Stimulated activated naive CD4-positive, alpha-beta T cell treated with Interleukin-2 at 50 U/mL for 16 hours (primary cell): Measurements from ENCODE around the gene AMELY.
"Not testable (repeated sequence)": the region's sequence is repeated elsewhere in the genome, so short reads cannot be mapped to it uniquely, and the experiment has no call there.

Source experiments
- DNase-seq: peaks from one replicate; lab custom pipeline; 2025; lab: John Stamatoyannopoulos, UW

The AMELY gene, protein sequence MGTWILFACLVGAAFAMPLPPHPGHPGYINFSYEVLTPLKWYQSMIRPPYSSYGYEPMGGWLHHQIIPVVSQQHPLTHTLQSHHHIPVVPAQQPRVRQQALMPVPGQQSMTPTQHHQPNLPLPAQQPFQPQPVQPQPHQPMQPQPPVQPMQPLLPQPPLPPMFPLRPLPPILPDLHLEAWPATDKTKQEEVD

DNA sequence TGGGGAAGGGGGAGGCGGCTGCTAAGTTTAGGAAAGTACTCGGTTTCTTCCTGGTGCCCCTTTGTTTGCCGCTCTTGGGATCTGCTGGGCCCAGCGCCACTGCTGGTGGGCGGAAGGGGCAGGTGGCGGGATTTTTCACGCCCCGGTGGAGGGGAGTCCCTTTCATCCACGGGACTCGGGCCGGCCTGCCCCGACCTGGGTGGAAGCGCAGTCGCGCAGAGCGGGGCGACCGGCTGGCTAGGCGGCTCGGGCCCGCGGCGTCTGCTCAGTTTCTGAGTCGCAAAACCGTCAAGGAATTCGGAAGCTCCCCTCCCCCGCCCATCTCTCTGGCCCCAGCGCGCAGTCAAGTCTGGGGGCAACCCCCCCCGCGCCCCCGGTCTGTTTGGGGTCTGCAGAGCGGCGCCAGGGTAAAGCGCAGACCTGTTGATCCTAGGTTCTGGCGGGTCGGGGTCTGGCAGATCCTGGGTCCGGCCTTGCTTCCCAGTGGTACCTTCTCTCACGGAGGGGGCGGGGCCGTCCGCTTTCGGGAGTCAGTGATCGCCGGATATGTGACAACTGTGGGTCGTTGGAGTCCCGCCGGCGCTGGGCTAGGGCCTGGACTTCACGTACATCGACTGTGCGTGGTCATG, at the start of gene AMELY:
Gene AMELY (minus strand): TSS at position 500 of the 629 bp plus-strand sequence. CDS start 39,144 bp downstream, outside the sequence.
- no peak for DNase-seq

DNA sequence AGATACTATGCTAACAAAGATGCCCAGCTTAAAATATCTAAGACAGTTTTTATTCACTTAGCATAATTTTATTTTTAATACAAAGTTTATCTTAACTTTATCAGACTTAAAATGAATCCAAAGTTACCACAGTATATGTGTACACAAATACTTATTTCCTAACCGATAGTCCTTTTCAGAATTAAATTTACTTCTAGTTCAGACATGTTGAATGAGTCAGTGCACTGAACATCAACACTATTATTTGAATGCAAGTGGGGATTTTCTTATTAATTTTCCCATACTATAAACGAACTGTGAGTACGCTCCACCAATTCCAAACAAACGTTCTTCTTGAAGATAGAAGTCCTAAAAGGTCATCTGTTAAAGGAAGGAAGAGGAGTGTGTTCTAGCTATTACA, 38.4 kb upstream of the AMELY start:
- no peak for DNase-seq

DNA sequence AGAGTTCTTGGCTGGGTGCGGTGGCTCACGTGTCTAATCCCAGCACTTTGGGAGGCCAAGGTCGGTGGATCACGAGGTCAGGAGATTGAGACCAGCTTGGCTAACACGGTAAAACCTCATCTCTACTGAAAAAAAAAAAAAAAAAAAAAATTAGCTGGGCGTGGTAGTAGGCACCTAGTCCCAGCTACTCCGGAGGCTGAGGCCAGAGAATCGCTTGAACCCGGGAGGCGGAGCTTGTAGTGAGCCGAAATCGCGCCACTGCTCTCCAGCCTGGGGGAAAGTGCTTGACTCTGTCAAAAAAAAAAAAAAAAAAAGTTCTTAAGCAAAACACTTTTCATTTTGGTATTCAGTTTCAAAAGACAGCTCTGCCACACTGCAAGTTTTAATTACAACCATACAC, 36.8 kb upstream of the AMELY start:
- no peak for DNase-seq

DNA sequence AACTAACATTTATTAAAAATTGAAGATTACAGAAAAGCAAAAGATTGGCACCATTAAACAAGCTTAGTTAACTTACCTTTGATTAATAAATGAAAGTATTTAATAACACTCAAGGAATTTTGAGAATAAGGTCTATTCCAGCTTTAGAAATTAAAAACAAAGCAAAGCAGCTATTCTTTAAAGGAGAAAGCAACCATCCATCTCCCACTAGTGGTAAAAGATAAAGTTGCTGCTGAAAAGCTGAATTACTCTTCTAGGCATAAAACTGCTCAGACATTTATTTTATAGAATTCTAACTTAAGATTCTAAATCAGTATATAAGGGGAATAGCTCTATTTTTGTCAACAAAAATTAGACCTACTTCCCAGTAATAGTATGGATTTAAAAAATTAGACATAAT, 36.1 kb upstream of the AMELY start:
- no peak for DNase-seq

DNA sequence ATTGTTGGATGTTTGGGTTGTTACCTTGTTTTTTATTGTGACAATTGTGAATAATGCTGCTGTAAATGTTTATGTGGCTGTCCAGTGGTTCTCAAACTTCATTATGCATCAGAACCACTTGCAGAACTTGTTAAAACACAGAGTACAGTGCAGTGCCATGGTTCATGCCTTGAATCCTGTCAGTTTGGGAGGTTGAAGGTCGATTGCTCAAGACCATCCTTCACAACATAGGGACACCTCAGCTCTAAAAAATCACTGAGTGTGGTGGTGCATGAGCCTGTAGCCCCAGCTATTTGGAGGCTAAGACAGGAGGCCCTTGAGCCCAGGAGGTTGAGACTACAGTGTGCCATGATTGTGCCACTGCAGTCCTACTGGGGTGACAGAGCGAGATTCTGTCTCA, 23.9 kb upstream of the AMELY start:
- no peak for DNase-seq

DNA sequence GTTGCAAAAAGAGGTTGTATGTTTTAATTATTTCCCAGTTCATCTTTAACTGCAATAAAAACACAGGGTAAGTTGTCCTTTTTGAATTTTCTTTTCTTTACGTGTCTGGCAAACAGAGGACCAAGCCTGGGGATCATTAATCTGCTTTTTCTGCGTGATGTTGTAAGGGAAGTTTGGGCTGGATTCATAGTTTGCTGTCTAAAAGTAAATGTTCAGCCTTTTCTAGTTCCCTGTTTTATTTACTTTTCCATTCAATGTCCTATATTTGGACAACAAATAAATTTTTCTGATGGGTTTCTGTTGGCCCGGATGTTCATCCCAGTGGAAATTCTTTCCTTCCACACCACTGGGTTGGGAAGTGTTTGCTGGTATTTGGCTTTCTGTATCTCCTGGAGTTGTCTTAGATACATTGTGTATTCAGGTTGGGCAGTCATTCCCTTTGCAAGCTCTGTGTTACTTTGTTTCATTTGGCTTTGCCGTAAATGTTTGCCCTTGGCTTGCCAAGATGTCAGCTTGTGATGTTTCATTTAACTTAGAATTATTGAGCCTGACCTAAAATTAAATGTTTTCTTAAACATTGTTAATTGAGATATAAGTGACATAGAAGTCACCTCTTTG, 20.3 kb upstream of the AMELY start:
- no peak for DNase-seq

DNA sequence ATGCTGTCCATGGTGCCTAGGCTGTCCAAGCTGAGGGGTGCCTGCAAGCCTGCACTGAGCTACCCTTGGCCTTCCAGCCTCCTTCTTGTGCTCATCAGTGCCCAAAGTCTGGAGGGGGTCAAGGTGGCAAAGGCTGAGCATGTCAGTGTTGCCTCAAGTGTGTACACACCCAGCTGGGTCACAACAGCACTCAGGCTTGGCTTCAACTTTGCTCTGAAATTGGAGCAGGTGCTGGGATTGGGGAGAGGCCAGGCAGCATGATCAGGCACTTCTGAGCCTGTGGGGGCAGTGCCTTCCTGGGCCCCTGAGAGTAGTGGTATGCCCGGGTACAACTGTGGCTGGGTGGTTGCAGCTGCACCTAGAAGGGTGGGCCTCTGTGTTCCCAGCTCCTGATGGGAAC, 17.7 kb upstream of the AMELY start:
- no peak for DNase-seq

DNA sequence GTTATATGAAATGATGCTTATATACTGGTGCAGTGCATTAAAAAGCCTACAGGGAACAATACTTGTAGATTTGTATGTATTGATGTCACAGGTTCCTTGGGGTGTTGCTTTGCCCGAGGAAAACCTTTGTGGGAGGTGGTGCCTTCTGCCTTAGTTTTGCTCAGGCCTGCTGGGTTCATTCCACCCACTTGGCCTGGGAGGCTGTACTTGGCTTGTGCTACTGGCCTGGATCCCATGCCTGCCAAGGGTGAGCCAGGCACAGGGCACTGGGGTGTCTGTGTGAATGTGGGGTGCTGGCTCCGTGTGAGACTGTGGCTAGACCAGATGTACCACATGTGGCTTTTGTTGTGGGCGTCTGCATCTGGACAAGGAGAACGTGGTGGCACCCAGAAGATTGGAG, 16.7 kb upstream of the AMELY start:
- no peak for DNase-seq

DNA sequence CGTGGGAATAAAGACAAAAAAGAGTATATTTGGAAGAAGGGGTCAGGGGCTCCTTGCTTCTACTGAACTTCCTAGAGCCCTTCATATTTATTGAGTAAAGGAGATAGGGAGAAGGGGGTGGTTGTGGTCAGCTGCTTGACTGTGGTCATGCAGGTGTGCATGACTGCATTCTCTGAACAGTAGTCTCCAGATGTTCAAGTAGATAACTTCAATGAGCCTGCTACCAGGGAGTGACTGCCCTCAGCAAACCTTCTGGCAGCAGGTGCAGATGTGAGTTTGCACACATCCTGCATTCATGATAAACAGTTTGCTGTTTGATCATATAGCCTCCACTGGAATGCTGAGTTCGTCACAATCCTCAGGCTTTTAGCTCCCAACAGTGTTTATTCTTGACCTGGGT, 9.5 kb upstream of the AMELY start:
- no peak for DNase-seq

DNA sequence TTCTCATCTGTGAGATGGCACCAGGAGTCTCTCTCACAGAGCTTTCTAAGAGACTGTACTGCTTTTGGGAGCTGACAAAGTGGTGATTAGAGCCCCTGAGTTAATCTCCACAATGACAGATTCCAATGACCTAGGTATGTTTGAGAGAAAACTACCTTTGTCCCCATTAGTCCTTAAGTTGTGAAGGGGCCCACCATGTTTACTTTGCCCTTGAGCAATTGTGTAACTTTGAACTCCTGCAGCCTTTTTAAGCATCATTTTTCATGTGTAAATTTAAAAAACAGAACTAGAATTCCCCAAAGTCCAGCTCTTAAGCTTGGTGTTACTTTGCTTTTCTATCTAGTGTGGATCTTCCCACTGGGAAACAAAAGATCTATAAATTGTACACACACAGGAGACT, 1.8 kb upstream of the AMELY start:
- no peak for DNase-seq

DNA sequence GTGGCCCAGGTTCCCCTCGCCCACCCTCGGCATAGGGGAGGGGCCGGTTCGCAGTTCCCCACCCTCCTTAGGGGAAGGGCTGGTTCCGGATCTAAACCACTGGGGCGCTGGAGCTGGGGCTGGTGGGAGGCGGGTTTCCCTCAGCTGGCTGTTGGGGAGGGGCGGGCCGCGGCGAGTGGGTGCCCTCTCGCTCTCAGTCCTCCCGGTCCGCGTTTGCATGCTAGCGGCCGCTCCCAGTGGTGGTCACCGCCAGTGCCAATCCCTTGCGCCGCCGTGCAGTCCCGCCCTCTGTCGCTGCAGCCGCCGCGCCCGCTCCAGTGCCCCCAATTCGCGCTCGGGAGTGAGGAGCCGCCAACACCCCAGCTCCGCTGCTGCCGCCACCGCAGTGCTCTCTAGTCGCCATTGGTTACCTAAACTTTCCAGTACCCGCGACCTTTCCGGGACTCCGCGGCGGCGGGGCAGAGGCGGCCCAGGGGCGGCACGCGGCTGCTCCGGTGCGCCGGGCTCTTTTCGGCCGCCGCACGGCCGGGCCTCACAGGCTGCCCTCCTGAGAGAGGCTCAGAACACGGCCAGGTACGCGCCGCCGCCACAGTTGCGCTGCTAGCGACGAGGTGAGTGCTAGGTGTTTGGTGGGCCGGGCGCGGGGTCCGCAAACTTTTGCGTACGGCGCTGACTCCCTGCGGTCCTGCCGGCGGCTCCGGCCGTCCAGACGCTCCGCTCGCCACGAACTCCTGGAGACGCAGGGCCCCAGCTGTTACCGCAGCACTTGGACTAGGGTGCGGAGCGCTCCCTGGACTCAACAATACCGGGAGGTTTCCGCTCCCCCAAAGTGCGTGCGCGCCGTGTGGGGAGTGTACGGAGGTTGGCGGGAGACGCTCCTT, 940 bp downstream of the AMELY start, which contains the start of gene TBL1Y:
Gene TBL1Y (plus strand): TSS at position 326 of the 881 bp plus-strand sequence. CDS start 114,388 bp downstream, outside the sequence.
- DNase-seq = no peak

DNA sequence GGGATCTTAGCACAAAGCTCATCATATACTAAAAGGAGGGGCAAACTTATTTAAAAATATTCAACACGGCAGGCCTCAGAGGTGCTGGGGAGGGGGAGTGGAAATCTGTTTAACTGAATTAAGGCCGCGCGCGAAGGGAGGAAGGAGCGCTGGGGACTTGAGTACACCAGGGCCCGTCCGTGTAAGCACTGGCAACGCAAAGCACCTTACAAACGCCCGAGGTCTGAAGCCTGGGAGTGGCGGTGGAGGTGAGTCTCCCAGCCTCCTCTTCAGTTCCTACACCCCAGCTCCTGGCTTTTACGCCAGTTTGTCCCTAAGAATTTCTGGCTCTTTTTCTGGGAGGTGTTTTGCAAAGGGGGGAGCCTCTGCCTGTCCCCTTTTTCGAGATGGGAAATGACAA, 1.7 kb downstream of the AMELY start:
- DNase-seq = no peak

DNA sequence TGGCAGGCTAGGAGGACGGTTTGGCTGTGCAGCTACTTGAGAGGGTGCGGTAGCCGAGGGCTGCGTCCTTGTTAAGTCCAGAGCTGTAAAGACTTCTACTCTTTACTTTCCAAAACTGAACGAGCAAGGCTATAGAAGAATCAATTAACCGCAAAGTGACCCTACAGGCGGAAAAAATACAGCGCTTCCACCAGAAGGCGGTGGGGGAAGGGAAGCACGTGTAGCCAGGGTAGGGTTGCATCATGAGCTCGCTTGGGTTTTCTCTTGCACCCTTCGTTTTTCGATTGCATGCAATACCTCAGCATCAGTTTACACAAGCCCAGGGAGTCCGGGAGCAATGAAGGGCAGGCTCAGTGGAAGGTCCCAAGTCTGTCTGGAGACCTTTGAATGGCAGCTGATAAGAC, 2.4 kb downstream of the AMELY start:
- DNase-seq = no peak

DNA sequence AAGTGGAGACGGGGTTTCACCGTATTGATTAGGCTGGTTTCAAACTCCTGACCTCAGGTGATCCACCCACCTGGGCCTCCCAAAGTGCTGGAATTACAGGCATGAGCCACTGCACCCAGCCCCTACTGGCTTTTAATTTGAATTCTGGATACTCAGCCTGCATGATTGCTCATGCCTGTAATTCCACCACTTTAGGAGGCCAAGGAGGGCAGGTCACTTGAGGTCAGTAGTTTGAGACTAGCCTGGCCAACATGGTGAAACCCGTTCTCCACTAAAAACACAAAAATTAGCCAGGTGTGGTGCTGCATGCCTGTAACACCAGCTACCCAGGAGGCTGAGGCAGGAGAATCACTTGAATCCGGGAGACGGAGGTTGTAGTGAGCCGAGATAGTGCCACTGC, 3.5 kb downstream of the AMELY start:
- not testable (repeated sequence) for DNase-seq

DNA sequence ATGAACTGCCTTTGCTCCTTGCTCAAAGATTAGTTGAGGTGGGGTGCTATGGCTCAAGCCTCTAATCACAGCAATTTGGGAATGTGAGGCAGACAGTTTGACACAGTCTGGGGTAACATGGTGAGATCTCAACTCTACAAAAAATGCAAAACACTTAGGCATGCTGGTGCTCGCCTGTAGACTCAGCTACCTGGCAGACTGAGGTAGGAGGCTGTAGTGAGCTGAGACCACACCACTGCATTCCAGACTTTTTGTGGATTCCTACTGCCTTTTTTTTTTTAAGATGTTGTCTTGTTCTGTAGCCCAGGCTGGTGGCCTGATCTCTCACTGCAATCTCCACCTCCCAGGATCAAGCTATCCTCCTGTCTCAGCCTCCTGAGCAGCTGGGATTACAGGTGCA, 4.0 kb downstream of the AMELY start:
- DNase-seq = no peak

DNA sequence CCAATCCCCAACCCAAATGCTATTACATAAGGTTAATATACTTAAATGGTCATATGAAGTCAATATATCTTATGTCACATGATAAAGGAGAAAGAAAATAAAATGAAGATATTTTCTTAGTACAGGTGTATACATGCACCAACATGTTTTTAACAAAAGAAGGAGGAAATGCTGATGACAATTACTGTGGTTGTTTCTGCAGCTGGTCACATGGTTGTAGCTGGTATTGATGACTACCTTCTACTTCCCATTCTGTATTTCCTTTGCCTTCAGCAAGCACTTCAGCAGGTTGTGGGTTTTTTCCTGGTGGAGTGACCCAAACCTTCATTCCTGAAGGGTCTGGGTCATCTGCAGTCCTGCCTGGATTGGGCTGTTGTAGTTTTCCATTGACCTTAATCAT, 9.4 kb downstream of the AMELY start:
- not testable (repeated sequence) for DNase-seq

DNA sequence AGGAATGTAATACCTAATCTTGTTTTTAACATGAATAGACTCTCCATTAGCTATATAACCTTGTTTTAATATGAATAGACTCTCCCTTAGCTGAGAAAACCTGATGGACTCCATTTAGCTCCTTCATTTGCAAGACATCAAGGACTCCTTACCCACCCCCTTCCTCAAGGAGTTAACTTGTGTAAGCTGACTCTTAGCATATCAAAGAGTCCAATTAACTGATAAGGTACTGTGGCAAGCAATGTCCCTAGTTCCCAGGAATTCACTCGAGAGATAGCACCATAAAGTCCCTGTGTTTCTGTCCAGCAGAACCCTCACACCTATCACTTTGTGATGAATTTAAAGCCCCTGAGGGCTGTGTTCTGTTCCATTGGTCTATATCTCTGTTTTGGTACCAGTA, 16.3 kb downstream of the AMELY start:
- DNase-seq = no peak

DNA sequence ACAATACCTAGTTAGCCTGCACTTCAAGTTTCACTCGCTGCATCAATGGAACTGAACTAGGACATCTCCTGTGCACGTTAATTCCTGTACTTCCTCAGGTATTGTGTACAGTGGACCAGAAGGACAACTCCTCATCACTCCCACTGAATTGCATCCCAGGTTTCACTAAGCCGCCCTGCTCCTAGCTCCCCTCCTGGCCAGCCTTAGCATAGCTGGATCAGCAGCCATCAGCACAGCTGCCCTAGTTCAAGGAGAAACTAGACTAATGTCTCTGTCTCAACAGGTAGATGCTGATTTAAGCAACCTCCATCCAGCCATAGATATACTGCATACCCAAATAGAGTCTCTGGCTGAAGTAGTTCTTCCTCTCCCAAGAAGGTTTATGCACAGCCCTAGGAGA, 17.1 kb downstream of the AMELY start:
- DNase-seq = no peak

DNA sequence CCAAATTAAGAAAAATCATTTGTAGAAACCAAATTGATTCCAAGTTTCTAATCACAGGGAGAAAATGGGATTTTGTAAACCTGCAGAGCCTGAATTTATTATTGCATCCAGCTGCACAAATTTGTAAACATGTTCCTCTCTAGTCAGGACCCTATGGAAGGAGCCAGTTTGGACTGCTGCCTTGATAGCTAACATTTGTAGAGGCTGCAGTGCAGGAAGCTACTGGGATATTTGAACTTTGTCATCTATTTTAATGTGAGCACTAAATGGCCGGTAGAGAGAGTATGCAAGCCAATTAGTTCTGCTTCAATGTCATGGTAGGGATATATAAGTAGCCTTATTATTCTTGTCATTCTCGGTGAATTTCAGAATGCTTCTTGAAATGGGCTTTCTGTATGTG, 62.2 kb downstream of the AMELY start:
- DNase-seq = no peak

DNA sequence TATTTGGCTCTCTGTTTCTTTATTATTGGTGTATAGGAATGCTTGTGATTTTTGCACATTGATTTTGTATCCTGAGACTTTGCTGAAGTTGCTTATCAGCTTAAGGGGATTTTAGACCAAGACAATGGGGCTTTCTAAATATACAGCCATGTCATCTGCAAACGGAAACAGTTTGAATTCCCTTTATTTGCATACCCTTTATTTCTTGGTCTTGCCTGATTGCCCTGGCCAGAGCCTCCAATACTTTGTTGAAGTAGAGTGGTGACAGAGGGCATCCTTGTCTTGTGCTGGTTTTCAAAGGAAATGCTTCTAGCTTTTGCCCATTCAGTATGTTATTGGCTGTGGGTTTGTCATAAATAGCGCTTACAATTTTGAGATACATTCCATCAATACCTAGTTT, 68.9 kb downstream of the AMELY start:
- DNase-seq = not testable (repeated sequence)
